GM23248 (cell line): Measurements from ENCODE around the gene HS3ST3B1.

Experiments used
- EZH2 ChIP-seq: fragments of 200-600 bp; sonication (generic); IDR thresholded peaks from 2 replicates; pipeline ENCODE4 v1.6.1; 2018; ENCODE audit warnings: antibody characterized with exemption, mild to moderate bottlenecking; ENCODE audit not compliant: insufficient read depth, poor library complexity, severe bottlenecking
- EZH2phosphoT487 ChIP-seq: fragments of 200-600 bp; sonication (generic); IDR thresholded peaks from 2 replicates; pipeline ENCODE4 v1.6.1; 2018; ENCODE audit warnings: antibody characterized with exemption, moderate library complexity, mild to moderate bottlenecking, low read depth; ENCODE audit not compliant: insufficient read depth

DNA sequence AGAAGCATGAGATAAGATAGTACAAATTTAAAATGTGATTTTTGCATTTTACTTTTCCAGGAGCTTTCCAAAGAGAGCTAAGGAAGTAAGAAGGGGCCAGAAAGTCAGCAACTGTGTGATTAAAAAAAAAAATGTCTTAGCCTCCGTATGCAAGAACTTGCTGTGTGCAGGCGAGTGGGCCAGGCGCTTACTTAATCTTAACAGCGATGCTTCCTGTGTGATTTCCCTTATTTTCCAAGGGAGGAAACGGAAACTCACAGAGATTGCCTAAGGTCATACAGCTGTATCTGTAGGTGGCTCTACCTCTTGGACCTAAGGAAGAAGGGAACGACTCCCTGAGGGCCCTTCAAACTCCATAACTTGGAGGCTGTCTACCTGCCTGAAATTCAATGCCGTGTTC is 11.1 kb downstream of the HS3ST3B1 start:
- TF ChIP-seq EZH2 (no peak), EZH2phosphoT487 (no peak)
